Measurements from ENCODE around the gene FSTL3.
"Not testable (repeated sequence)": the region's sequence is repeated elsewhere in the genome, so short reads cannot be mapped to it uniquely, and the experiment has no call there.

The FSTL3 gene

GRCh38 chr19:658059-658839 is 17.9 kb upstream of the FSTL3 start:
- in situ Hi-C loops (cut with HindIII; ENCODE audit: low pct_ligation_motif_present, low pct_unique_long_range_greater_than_20kb, low sequenced_read_pairs), result no loop called here

GRCh38 chr19:658916-659839 is 17.0 kb upstream of the FSTL3 start:
- in situ Hi-C loops (cut with HindIII; ENCODE audit: low pct_ligation_motif_present, low pct_unique_long_range_greater_than_20kb, low sequenced_read_pairs), result no loop called here
- DNase-seq, result no peak

More at GRCh38 chr19:658059-658839, 17.9 kb upstream of the FSTL3 start:
- no peak for DNase-seq

GRCh38 chr19:660793-661426 is 15.3 kb upstream of the FSTL3 start:
- DNase-seq, result no peak
- in situ Hi-C loops (cut with HindIII; ENCODE audit: low pct_ligation_motif_present, low pct_unique_long_range_greater_than_20kb, low sequenced_read_pairs), result no loop called here

- in situ Hi-C loops (cut with HindIII; ENCODE audit: low pct_ligation_motif_present, low pct_unique_long_range_greater_than_20kb, low sequenced_read_pairs), result no loop called here
- no peak for DNase-seq
Measured at GRCh38 chr19:661427-662196, 14.6 kb upstream of the FSTL3 start.

GRCh38 chr19:662207-662961 is 13.8 kb upstream of the FSTL3 start:
- DNase-seq, result peak; percentile 46
- in situ Hi-C loops (cut with HindIII; ENCODE audit: low pct_ligation_motif_present, low pct_unique_long_range_greater_than_20kb, low sequenced_read_pairs), result no loop called here

GRCh38 chr19:662962-663681 is 13.1 kb upstream of the FSTL3 start, which contains the start of gene RNF126:
RNF126 (minus strand) TSS chr19:663214; CDS start chr19:663121, 93 bp downstream.
- in situ Hi-C loops (cut with HindIII; ENCODE audit: low pct_ligation_motif_present, low pct_unique_long_range_greater_than_20kb, low sequenced_read_pairs), result no loop called here

GRCh38 chr19:663682-664117 is 12.5 kb upstream of the FSTL3 start:
- DNase-seq, result no peak
- in situ Hi-C loops (cut with HindIII; ENCODE audit: low pct_ligation_motif_present, low pct_unique_long_range_greater_than_20kb, low sequenced_read_pairs), result no loop called here

More at GRCh38 chr19:662962-663681, 13.1 kb upstream of the FSTL3 start, which contains the start of gene RNF126:
- DNase-seq, result peak; percentile 84

- peak; percentile 69 for DNase-seq
- in situ Hi-C loops (cut with HindIII; ENCODE audit: low pct_ligation_motif_present, low pct_unique_long_range_greater_than_20kb, low sequenced_read_pairs), result no loop called here
Measured at GRCh38 chr19:664913-665443, 11.2 kb upstream of the FSTL3 start.

- in situ Hi-C loops (cut with HindIII; ENCODE audit: low pct_ligation_motif_present, low pct_unique_long_range_greater_than_20kb, low sequenced_read_pairs), result not testable (repeated sequence)
Measured at GRCh38 chr19:666985-667573, 9.1 kb upstream of the FSTL3 start.

GRCh38 chr19:668675-669434 is 7.3 kb upstream of the FSTL3 start:
- in situ Hi-C loops (cut with HindIII; ENCODE audit: low pct_ligation_motif_present, low pct_unique_long_range_greater_than_20kb, low sequenced_read_pairs); DNase-seq: not testable (repeated sequence)

More at GRCh38 chr19:666985-667573, 9.1 kb upstream of the FSTL3 start:
- DNase-seq, result not testable (repeated sequence)

- DNase-seq, result no peak
Measured at GRCh38 chr19:670609-671075, 5.5 kb upstream of the FSTL3 start.

GRCh38 chr19:674282-675151 is 1.7 kb upstream of the FSTL3 start:
- in situ Hi-C loops (cut with HindIII; ENCODE audit: low pct_ligation_motif_present, low pct_unique_long_range_greater_than_20kb, low sequenced_read_pairs), result no loop called here
- no peak for DNase-seq

More at GRCh38 chr19:670609-671075, 5.5 kb upstream of the FSTL3 start:
- in situ Hi-C loops (cut with HindIII; ENCODE audit: low pct_ligation_motif_present, low pct_unique_long_range_greater_than_20kb, low sequenced_read_pairs), result no loop called here

GRCh38 chr19:676007-676338 is 219 bp upstream of the FSTL3 start:
- no peak for DNase-seq
- in situ Hi-C loops (cut with HindIII; ENCODE audit: low pct_ligation_motif_present, low pct_unique_long_range_greater_than_20kb, low sequenced_read_pairs), result no loop called here

GRCh38 chr19:677201-677600 is 1.0 kb downstream of the FSTL3 start:
- in situ Hi-C loops (cut with HindIII; ENCODE audit: low pct_ligation_motif_present, low pct_unique_long_range_greater_than_20kb, low sequenced_read_pairs), result no loop called here

More at GRCh38 chr19:677201-677600, 1.0 kb downstream of the FSTL3 start:
- DNase-seq, result peak; percentile 88

All from ACHN (cell line).